Activated naive CD4-positive, alpha-beta T cell treated with anti-CD3 and anti-CD28 coated beads, Interleukin-2, amount 10 ng/mL, durations not matched to agents 5 hours and 36 hours (primary cell): Measurements from ENCODE around the gene TRIM31. TPM values are rescaled to one million over a fixed set of nuclear protein-coding genes. Genes with fewer than 3 reads are reported as not detected.

Experiments
- total RNA-seq, 2 experiments: library from RNA; stranded (reverse); gene quantifications; one replicate each; pipeline ENCODE4 v1.2.3, GENCODE V29; 2021

The TRIM31 gene
- not detected for total RNA-seq

GRCh38 chr6:30113003-30113759, at the start of gene TRIM31:
Gene TRIM31, minus strand, starts transcription at chr6:30113090. Its CDS starts 285 bp downstream, at chr6:30112805.

GRCh38 chr6:30160785-30161531, 48.1 kb upstream of the TRIM31 start, which contains the start of gene TRIM10:
Gene TRIM10, minus strand, starts transcription at chr6:30161211. Its CDS starts 353 bp downstream, at chr6:30160858.

DNA sequence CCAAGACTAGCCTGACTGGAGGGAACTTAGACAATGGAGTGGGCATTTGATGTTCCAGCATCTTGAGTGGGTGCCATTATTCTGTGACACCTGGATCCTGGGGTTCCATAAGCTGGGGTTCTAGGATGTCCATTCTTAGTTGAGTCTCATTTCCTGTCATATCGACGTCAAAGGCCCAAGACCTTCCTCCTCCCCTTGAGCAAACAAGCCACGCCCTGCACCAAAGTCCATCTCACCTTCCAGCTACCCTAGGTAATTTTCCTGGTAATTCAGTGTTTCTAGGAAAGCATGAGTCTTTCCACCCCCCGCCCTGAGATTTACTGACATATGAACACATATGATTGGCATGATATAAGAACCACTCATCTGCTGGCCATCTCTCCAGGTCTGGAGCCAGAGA, 22.9 kb upstream of the TRIM31 start, which contains the start of gene TRIM40:
TSS of gene TRIM40 (plus strand) at position 384 of the 400 bp plus-strand sequence. CDS start 897 bp downstream, outside the sequence.

DNA sequence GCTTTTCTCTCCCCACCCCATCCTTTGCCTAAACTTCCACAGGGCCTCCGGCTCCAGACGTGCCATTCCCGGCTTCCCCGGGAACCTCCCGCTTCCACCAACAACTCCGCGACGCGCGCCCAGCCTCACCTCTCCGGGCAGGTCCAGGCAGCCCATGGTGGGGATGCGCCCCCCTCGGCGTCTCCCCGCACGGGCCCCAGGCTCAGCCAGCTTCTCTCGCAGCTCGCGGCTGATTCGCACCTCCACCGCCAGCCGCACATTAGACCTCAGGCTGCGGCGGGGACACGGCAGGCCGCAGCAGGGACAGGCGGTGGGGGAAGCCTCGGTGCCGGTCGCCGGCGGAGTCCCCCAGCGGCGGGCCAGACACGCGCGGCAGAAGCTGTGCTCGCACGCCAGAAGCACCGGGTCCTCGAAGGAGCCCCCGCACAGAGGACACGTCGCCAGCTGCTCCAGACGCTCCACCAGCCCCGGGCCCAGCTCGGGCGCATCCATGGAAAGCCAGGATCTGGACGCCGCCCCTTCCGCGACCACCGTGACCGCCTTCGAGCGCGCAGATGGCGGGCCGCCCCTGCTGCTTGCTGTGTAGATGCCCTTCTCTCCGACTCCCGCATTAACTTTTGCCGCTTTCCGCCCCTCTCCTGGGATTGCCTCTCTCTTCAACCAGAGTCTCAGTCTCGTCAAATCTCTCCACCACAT, 37.6 kb downstream of the TRIM31 start, which contains the start of gene RNF39:
TSS of gene RNF39 (minus strand) at position 676 of the 696 bp plus-strand sequence. CDS start at position 492, 184 bp downstream.

GRCh38 chr6:30066577-30067459, 46.1 kb downstream of the TRIM31 start, which contains the start of gene PPP1R11:
Gene PPP1R11, plus strand, starts transcription at chr6:30067198. Its CDS starts 213 bp downstream, at chr6:30067411.

GRCh38 chr6:30061092-30061857, 51.6 kb downstream of the TRIM31 start, which contains the start of gene POLR1H:
Gene POLR1H, plus strand, starts transcription at chr6:30061265. Its CDS starts 260 bp downstream, at chr6:30061525.

Other genes with a start within 250 kb of the TRIM31 start
- 1,000 to 10,000 TPM; 1,753 to 1,764 TPM for gene HLA-A, start 170.6 kb downstream of the TRIM31 start, total RNA-seq
- 10 to 100 TPM; 65.9 to 67.7 TPM for gene POLR1H, start 51.8 kb downstream of the TRIM31 start, total RNA-seq
- gene PPP1R11, start 45.9 kb downstream of the TRIM31 start, total RNA-seq, result 10 to 100 TPM; 51.9 to 52.8 TPM
- not detected for gene RNF39, start 37.3 kb downstream of the TRIM31 start, total RNA-seq
- gene TRIM40, start 23.1 kb upstream of the TRIM31 start, total RNA-seq, result not detected
- gene TRIM10, start 48.1 kb upstream of the TRIM31 start, total RNA-seq, result not detected
- gene TRIM15, start 50.5 kb upstream of the TRIM31 start, total RNA-seq, result not detected
- 10 to 100 TPM; 61.4 to 66.1 TPM for gene TRIM26, start 100.3 kb upstream of the TRIM31 start, total RNA-seq
- 10 to 100 TPM; 15.3 to 17.2 TPM for gene TRIM39, start 213.8 kb upstream of the TRIM31 start, total RNA-seq
- gene RPP21, start 232.1 kb upstream of the TRIM31 start, total RNA-seq, result 10 to 100 TPM; 35.2 to 37.7 TPM